ENCODE data around the gene TAF3.
"Not testable (repeated sequence)": the region's sequence is repeated elsewhere in the genome, so short reads cannot be mapped to it uniquely, and the experiment has no call there.

Gene TAF3, protein sequence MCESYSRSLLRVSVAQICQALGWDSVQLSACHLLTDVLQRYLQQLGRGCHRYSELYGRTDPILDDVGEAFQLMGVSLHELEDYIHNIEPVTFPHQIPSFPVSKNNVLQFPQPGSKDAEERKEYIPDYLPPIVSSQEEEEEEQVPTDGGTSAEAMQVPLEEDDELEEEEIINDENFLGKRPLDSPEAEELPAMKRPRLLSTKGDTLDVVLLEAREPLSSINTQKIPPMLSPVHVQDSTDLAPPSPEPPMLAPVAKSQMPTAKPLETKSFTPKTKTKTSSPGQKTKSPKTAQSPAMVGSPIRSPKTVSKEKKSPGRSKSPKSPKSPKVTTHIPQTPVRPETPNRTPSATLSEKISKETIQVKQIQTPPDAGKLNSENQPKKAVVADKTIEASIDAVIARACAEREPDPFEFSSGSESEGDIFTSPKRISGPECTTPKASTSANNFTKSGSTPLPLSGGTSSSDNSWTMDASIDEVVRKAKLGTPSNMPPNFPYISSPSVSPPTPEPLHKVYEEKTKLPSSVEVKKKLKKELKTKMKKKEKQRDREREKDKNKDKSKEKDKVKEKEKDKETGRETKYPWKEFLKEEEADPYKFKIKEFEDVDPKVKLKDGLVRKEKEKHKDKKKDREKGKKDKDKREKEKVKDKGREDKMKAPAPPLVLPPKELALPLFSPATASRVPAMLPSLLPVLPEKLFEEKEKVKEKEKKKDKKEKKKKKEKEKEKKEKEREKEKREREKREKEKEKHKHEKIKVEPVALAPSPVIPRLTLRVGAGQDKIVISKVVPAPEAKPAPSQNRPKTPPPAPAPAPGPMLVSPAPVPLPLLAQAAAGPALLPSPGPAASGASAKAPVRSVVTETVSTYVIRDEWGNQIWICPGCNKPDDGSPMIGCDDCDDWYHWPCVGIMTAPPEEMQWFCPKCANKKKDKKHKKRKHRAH

DNA sequence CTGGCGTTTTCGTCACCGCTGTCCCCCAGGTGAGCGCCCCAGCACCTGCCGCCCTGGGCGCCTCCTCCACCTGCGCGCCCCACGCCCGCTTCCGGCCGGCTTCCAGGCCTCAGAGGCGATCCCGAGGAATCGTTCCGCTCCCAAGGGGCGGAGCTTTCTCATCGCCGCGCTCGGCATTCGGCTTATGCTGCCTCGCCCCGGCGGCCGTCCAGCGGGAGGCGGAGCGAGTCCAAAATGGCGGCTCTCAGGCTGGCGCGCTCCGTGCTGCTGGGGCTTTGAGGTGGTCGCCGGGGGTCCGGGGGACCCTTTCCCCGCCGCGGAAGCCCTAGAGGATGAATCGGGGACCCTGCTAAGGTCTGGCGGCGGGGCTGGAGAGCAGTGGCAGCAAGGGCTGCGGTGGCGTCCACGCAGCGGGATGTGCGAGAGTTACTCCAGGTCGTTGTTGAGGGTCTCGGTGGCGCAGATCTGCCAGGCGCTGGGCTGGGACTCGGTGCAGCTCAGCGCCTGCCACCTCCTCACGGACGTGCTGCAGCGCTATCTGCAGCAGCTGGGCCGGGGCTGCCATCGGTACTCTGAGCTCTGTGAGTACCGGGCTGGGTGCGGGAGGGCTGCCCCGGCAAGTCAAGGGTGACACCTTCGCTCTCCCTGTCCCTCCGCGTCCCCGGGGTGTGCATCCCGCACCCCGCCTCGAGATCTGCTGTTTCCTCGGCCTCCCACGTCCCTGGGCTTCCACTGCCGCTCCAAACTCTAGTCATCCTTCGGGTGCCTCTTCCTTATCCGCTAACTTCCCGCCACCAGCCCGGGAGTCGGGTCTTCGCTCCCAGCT lies at the start of gene TAF3:
TAF3 (plus strand) TSS at position 211 of the 826 bp plus-strand sequence; CDS start at position 416, 205 bp downstream.
- peak; percentile 83 for DNase-seq (ENCODE audit: low read depth)

DNA sequence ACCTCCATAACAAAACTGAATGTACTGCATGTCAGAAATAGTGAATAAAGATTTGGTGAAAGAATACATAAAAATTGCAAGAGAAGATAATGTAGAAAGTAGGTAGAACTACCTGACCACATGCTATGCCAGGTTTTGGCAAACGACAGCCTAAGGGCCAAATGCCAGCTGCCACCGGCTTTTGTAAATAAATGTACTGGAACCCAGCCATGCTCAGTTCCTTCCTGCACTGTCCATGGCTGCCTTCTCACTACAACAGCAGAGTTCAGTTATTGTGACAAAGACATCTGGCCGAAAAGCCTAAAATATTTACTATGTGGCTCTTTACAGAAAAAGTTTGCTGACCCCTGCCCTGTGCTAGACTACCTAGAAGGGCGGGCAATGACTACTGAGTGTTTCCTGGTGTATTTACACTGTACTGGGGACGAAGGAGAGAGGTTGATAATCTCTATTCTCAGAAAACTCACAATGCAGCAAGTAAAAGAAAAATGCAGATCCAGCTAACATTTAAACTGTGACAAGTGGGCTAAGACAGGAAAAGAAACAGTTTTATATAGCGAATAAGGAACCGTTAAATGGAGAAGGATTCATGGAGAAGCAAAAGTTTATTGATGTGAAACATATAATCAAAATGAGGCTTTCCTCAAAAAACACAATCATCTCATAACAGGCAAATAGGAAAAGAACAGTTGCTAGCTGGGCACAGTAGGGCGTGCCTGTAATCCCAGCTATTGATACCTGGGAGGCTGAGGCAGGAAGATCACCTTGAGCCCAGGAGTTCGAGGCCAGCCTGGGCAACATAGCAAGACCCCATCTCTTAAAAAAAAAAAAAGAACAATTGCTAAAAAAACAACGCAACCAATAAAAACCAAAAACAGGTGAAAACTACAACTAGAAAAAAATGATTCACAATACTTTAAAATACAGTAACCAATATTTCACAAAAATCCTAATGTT lies 44.2 kb upstream of the TAF3 start:
- no peak for DNase-seq (ENCODE audit: low read depth)

DNA sequence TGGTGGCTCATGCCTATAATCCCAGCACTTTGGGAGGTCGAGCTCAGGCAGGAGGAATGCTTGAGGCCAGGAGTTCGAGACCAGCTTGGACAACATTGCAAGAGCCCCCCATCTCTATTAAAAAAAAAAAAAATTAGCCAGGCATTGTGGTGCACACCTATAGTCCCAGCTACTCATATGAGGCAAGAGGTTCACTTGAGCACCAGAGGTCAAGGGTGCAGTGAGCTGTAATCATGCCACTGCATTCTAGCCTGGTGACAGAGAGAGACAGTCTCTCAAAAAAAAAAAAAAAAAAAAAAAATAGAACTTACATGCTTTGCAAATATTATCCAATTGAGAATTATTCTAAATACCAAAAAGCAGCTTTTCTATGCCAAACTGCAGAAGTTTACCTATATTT lies 41.5 kb upstream of the TAF3 start:
- DNase-seq (ENCODE audit: low read depth), result no peak

DNA sequence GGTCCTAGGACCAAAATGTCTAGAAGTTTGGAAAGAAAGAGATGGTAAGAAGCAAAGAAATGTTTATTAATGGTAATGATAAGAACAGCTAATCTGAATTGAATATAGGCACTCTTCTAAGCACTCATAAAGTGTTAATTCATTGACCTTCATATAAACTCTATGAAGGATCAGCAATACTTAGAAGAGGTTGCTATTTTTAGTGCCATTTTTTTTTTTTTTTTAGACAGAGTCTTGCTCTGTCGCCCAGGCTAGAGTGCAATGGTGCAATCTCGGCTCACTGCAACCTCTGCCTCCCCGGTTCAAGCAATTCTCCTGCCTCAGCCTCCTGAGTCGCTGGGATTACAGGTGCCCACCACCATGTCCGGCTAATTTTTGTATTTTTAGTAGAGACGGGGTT lies 36.1 kb upstream of the TAF3 start:
- DNase-seq (ENCODE audit: low read depth), result not testable (repeated sequence)

DNA sequence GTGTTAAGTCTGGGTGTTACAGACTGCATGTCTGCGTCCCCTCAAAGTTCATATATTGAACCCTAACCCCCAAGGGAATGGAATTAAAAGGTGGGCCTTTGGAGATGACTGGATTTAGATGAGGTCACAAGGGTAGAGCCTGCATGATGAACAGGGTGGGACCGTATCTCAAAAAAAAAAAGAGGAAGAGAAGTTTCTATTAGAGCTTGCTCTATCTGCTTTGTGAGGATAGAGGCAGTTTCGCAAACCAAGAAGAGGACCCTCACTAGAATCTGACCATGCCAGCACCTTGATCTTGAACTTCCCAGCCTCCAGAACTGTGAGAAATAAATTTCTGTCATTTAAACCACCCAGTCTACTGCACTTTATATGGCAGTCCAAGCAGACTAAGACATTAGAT lies 31.9 kb upstream of the TAF3 start:
- no peak for DNase-seq (ENCODE audit: low read depth)

DNA sequence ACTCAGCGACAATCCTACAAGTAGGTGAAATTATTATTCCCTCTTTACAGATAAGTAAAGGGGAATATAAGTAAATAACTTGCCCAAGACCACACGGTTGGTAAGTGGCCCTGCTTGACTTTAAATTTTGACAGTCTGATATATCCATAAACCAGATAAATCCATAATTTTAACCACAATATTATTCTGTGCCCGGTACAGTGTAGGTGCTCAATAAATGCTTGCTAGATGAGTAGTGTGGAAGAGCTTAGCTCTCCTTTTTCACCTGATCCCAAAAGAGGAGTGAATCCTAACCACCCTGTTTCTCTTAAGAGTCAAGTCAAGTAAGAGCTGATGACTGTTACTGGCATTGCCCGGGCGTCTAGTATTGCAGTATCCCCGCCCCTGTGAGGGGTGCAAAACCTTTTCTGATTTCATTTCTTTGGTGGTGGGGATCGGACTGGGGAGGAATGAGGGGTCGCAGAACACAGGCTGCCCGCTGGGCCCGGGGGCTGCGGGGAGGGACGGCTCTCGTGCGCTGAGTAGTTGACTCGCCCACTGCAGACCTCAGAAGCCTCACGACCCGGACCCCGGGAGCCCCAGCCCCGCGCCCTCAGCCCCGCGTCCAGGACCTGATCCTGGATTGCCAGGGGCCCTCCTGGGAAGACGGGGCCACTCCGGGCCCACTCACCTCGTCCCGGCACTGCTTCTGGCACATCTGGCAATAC lies 31.0 kb upstream of the TAF3 start:
- no peak for DNase-seq (ENCODE audit: low read depth)

DNA sequence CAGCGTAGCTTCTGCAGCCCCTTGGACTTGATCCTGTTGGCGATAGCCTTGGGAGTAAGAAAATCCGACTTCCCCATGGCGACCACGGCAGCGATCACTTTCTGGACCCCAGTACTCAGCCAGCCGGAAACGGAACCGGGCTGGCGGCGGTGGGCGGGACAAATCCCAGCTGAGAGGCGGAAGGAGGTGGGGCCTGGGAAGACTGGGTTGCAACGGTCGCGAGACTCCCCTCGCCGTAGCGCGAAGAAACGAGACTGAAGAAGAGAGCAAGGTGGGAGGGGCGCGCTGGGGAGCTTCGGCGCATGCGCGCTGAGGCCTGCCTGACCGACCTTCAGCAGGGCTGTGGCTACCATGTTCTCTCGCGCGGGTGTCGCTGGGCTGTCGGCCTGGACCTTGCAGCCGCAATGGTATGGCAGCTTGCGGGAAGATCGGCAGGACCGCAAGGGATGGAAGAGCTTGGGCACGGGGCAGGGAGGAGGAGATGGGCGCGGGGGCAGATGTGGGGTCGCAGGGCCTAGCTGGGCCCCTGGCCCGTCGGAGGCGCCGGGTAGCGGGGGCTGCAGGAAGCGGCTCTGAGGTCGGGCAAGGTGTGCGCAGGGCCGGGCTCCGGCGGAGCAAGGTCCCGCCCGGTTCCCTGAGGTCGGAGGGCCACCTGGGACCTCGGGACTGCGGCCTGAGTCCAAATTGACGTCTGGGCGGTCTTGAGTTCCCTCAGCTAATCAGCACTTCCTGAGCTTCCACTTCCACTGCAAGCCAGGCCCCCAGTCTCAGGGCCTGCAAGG lies 30.3 kb upstream of the TAF3 start, which contains the start of the genes ATP5F1C and KIN:
ATP5F1C (plus strand) TSS at position 321 of the 782 bp plus-strand sequence; CDS start at position 352, 31 bp downstream.
KIN (minus strand) TSS at position 137 of the 782 bp plus-strand sequence; CDS start at position 77, 60 bp downstream.
- DNase-seq (ENCODE audit: low read depth), result peak; percentile 94

DNA sequence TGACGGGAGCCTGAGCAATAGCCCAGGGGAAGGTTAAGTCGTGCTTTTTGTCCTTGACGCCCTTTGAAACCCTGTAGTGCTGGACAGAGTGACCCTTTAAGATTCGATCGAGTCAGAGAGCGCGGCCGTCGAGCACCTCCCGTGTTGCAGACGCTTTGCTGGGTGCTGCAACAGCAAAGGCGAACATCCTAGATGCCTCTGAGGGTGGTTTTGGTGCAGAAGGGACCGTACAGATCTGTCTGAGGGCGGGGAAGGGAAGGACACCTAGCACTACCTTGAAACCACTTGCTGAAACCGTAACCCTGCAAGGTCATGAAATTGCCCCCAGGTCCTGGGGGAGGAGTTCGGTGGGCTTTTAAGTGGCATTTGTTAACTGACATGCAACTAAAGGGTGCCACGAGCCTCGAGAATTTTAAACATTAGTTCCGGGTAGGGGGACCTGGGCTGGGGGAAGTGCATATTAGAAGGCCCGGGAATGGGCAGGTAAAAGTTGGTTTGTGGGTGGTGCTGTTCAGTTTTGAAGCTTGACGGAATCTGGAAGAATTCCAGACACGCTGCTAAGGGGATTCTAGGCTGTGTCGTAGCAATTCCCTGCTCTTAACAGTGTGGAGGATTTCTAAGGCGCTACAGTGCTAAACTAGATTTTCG lies 29.5 kb upstream of the TAF3 start:
- no peak for DNase-seq (ENCODE audit: low read depth)

DNA sequence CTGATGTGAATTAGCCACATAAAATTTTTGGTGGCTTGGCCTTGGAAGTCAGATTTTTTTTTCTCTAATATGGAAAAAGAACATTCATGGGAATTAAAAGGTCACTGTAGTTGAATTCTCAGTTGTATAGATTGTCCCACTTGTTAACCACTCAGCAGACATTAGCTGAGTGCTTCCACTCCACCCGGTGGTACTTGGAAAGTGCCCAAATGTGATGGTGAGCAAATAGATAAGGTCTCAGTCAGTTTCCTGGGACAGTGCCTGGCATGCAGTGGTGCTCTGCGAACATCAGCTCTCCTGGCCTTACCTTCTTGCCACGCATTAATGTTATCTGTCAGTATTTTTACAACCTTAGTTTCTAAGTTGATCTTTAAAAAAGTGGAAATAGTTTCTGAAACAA lies 28.9 kb upstream of the TAF3 start:
- DNase-seq (ENCODE audit: low read depth), result no peak

DNA sequence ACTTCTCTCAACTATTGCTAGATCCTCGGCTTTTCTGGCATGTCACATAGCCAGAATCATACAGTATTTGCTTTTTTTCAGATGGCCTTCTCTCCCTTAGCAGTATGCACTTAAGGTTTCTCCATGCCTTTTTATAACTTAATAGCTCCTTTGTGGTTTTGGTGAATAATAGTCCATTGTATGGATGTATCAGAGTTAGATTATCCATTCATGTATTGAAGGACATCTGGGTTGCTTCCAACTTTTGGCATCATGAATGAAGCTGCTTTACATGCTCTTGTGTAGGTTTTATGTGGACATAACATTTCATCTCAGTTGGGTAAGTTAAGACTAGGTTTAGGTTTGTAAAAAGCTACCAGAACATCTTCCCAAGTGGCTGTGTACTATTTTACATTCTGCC lies 25.8 kb upstream of the TAF3 start:
- no peak for DNase-seq (ENCODE audit: low read depth)

DNA sequence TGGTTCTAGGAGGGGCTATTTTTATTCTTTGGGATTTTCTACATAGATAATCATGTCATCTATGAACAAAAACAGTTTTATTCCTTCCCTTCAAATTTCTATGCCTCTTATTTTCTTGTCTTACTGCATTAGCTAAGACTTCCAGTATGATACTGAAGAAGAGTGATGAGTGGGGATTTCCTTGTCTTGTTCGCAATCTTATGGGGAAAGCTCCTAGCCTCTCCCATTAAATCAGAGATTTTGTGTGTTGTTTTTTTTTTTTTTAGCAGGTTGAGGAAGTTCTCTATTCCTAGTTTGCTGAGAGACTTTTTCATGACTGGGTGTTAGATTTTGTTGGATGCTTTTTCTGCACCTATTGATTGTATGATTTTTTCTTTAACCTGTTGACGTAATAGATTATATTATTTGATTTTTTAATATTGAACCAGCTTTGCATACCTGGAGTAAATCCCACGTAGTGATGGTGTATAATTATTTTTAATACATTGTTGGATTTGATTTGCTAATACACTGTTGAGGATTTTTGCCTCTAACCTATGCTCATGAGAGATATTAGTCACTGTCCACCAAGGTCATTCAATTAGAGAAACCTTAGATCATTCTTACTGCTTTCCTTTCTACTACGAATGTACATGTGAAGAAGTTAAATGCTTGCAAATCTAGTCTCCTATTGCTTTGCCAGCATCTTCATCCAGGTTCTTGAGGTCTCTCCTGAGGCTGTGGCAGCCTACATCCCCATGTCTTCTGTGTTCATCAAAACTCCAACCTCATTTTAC lies 23.9 kb upstream of the TAF3 start:
- DNase-seq (ENCODE audit: low read depth), result no peak

DNA sequence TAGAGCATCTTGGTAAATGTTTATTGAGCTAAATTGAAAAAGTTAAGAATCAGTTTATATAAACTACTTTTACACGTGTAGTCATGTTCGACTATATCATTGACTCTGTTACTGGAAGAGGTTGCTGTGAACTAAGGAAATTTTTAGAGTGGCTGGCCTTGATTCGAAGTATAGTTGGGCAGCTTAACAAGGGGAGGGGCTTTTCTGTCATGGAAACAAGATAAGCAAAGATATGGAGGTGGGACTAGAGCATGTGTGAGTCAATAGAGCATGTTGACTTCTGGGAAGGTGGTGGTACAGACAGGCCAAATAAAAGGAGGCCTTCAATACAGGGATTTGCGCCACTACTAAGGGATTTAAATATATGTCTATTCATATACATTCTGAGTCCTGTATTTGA lies 22.7 kb upstream of the TAF3 start:
- DNase-seq (ENCODE audit: low read depth), result no peak

DNA sequence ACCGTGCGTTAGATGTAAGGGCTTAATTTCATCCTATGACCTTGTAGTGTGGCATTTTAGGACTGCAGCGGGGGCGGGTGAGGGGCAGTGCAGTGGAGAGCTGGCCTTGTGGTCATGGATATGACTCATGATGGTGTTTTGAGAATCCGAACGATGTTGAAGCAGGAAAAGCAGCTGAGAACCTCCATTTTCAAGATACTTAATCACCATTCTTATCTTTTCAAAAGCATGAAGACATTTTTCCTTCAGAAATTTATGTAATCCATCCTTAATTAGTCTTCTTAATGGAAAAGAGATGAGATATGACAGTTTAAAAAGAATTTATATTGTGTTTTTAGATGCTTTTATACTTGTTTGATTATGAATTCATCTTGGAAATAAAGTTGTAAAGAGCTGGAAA lies 20.7 kb upstream of the TAF3 start:
- DNase-seq (ENCODE audit: low read depth), result peak; percentile 79

DNA sequence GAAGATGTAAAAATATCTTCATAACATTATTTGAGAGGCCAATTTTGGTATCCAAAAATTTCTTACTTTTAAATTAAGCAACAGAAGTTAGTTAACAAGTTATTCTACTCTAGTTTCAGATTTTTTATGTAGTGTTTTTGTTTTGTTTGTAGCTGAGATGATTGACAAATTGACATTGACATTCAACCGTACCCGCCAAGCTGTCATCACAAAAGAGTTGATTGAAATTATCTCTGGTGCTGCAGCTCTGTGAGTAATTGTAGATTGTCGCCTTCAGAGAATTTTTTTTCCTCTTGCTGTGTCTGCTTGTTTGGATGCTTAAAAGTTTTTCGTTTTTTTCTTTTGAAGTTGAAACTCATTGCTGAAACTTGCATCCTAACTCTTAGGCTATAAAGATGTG lies 15.7 kb upstream of the TAF3 start:
- DNase-seq (ENCODE audit: low read depth), result no peak

DNA sequence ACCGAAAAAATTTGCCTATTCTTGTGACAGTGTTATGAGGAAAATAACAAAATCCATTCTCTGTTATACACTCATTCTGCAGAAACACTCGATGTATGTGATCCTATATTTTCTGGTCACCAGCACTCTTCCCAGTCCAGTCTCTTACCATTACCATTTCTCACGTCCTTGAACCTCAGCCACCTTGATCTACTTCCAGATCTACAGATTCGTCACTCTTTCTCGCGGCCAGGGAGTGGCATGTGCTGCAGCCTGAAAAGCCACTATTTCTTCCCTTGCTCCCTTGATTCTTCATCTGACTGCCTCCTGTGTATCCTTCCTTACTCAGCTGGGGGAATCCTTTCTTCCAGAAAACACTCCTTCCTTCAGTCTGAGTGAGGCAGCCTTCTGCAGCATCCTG lies 14.1 kb upstream of the TAF3 start:
- no peak for DNase-seq (ENCODE audit: low read depth)

DNA sequence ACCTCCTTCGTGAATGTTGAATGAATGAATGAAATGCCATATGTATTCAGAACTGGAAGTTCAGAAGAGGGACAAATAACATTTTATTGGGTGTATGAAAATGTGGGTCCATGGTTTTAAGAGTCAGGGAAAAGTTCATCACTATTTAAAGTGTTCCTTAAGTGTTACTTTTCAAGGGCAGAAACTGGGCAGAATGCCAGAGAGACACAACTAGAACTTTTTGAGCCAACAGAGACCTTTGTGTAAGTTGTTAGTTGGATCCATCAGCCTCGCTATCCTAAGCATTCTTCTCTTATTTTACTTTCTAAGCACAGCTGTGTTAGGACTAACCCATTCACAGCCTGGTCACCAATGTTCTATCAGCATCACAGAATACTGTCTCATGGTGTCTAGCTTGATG lies 13.6 kb upstream of the TAF3 start:
- DNase-seq (ENCODE audit: low read depth), result no peak

DNA sequence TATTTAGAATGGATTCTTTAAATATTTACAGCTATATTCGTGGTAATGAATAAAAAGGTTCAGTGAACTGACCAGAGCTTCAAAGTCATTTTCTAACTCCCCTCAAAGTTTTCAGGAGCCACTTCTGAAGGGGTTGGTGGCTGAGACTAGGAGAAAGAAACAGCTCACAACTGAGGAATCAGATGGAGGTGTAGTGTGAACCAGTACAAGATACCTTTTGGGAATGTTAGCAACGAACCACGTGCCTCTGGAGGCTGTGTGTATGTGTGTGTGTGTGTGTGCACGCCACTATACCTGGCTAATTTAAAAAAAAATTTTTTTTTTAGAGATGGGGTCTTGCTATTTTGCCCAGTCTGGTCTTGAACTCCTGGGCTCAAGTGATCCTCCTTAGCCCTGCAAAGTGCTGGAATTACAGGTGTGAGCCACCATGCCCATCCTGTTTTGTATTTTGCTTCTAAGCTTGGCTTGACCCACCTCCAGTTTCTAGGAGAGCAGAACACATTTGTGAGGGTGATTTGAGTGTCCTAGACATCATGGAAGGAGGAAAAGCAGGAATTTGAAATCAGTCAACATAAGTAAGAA lies 9.5 kb upstream of the TAF3 start:
- no peak for DNase-seq (ENCODE audit: low read depth)

DNA sequence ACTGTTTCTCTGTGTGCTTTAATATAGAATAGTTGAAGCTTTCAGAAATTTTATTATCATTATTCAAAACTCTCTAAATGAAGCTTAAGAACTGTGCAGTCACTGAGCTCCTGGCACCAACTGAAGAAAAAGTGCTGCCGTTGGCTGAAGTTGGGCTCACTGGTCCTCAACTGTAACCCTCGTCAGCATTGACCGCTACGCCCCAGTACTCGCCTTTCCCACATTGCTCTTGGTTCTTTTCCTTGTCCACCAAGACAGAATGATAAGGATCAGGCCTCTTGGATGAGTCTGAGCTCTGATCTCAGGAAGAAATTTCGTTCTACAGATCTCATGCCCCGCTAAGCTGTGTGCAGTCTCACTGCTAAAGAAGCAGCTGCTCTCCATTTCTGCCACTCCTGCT lies 7.9 kb upstream of the TAF3 start:
- no peak for DNase-seq (ENCODE audit: low read depth)
